ENCODE results near the gene C11orf86. TPM values are rescaled to one million over a fixed set of nuclear protein-coding genes. Genes with fewer than 3 reads are reported as not detected.

Gene C11orf86
- total RNA-seq, 1 experiment from 2014 or later = 0.25 TPM

DNA sequence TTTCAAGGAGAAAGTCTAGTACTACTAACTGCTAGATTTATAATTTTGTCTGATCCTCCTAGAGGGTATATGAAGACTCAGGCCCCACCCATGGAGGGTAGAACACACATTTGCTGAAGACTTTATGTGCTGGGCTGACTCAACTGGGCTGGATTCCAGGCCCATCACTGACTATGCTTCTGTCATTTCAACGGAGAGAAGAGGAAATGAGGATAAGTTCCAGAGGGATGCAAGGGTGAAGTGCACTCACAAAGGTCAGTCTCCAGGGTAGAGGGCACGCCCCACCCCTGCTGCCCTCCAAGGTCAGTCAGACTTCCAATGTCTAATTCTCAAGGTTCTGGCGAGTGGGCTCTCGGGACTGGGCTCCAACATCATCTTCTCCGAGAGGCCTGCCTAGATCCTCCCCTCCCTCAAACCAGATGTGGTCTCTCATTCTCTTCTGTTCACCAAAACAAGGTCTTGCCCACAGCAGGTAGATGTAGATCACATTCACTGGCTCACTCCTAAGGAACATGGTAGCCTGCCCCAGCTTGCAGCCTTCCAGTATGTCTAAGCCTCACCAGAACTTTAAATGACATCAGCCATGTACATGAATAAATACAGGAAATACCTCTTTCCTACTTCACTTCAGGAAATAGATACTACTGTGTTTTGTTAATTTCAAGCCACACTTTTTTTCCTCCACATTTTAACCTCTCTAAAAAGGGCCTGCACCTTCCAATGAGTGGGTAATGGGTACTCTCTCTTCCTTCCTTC lies 7.3 kb upstream of the C11orf86 start:
- H4K20me1 ChIP-seq (ENCODE audit: insufficient read depth) = no peaks in the 10 kb centered on the region
- CTCF ChIA-PET = no interaction called here
- no peak overlapping the region for H3K9ac ChIP-seq (ENCODE audit: low read length)
- TF ChIP-seq FOSL1 (IDR thresholded peaks at IDR 0.05; ENCODE audit: low read depth) (no peak), CBX3 (IDR thresholded peaks at IDR 0.05; ENCODE audit: low read depth) (0 out of 2 replicates have a peak, but pooled peaks have one; percentile 37), ELF1 (IDR thresholded peaks at IDR 0.05; ENCODE audit: borderline replicate concordance, low read depth) (no peak), SIN3A (IDR thresholded peaks at IDR 0.05; ENCODE audit: low read depth) (no peak)
- H2AFZ ChIP-seq (ENCODE audit: low read depth, low read length, poor library complexity, severe bottlenecking) = no peak overlapping the region
- H3K9me2 ChIP-seq (ENCODE audit: insufficient read depth) = no peaks in the 10 kb centered on the region
- no peaks in the 10 kb centered on the region for H3K9me3 ChIP-seq (ENCODE audit: control insufficient read depth in 1 of 2, insufficient read depth in 1 of 2, low read depth in 1 of 2, low read length in 2 of 2)
- H3K27me3 ChIP-seq (ENCODE audit: insufficient read depth, low read length) = no peaks in the 10 kb centered on the region
- no peaks in the 10 kb centered on the region for H3K36me3 ChIP-seq (ENCODE audit: control insufficient read depth in 1 of 2, insufficient read depth in 2 of 2, low read length in 2 of 2)
- intact Hi-C loops (cut with micrococcal nuclease) = no loop called here
- BruUV-seq (replicated peaks) = no TSS peak
- H3K27ac ChIP-seq (ENCODE audit: low read depth, low read length) = no peak overlapping the region
- H3K79me2 ChIP-seq (ENCODE audit: insufficient read depth, low read length) = no peaks in the 10 kb centered on the region
- ATAC-seq = no peak
- peaks cover 10 to 33% of the 10 kb centered on the region in 2 experiments for H3K4me1 ChIP-seq (ENCODE audit: control insufficient read depth in 1 of 2, insufficient read depth in 2 of 2, low read length in 2 of 2)
- no peak for DNase-seq (ENCODE audit: low read depth, low spot score)
- RAD21 ChIA-PET (ENCODE audit: low non-redundant PET in 1 of 2, low total read pairs in 2 of 2, uncharacterized antibody in 2 of 2, unreplicated experiment in 2 of 2) = no interaction called here
- no peak overlapping the region for H3K4me2 ChIP-seq (ENCODE audit: low read length)
- no peak overlapping the region for H3K4me3 ChIP-seq (replicated peaks in 1 of 2; ENCODE audit: low read depth in 1 of 2, low read length in 2 of 2)
- POLR2A ChIA-PET = no interaction called here

- ChIA-PET RAD21 (ENCODE audit: low non-redundant PET in 1 of 2, low total read pairs in 2 of 2, uncharacterized antibody in 2 of 2, unreplicated experiment in 2 of 2) (no interaction called here), POLR2A (no interaction called here), CTCF (no interaction called here)
- ATAC-seq = no peak
- H3K27ac ChIP-seq (ENCODE audit: low read depth, low read length) = no peak overlapping the region
- H3K4me3 ChIP-seq (replicated peaks in 1 of 2; ENCODE audit: low read depth in 1 of 2, low read length in 2 of 2) = no peak overlapping the region
- no peak overlapping the region for H2AFZ ChIP-seq (ENCODE audit: low read depth, low read length, poor library complexity, severe bottlenecking)
- no peaks in the 10 kb centered on the region for H3K9me3 ChIP-seq (ENCODE audit: control insufficient read depth in 1 of 2, insufficient read depth in 1 of 2, low read depth in 1 of 2, low read length in 2 of 2)
- no peaks in the 10 kb centered on the region for H3K9me2 ChIP-seq (ENCODE audit: insufficient read depth)
- no peaks in the 10 kb centered on the region for H4K20me1 ChIP-seq (ENCODE audit: insufficient read depth)
- DNase-seq (ENCODE audit: low read depth, low spot score) = no peak
- H3K9ac ChIP-seq (ENCODE audit: low read length) = no peak overlapping the region
- H3K4me2 ChIP-seq (ENCODE audit: low read length) = peak overlapping the region; percentile 58; the same call in 1 of the 2 replicates
- TF ChIP-seq MAX (IDR thresholded peaks at IDR 0.05) = no peak
- no peak for TF ChIP-seq CEBPB (IDR thresholded peaks at IDR 0.05; ENCODE audit: low read depth)
- no peak for TF ChIP-seq JUND (IDR thresholded peaks at IDR 0.05)
- TF ChIP-seq ZNF274 (IDR thresholded peaks at IDR 0.05; ENCODE audit: low read depth, low read length) = no peak
- TF ChIP-seq, protein P1, sequence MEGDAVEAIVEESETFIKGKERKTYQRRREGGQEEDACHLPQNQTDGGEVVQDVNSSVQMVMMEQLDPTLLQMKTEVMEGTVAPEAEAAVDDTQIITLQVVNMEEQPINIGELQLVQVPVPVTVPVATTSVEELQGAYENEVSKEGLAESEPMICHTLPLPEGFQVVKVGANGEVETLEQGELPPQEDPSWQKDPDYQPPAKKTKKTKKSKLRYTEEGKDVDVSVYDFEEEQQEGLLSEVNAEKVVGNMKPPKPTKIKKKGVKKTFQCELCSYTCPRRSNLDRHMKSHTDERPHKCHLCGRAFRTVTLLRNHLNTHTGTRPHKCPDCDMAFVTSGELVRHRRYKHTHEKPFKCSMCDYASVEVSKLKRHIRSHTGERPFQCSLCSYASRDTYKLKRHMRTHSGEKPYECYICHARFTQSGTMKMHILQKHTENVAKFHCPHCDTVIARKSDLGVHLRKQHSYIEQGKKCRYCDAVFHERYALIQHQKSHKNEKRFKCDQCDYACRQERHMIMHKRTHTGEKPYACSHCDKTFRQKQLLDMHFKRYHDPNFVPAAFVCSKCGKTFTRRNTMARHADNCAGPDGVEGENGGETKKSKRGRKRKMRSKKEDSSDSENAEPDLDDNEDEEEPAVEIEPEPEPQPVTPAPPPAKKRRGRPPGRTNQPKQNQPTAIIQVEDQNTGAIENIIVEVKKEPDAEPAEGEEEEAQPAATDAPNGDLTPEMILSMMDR (IDR thresholded peaks at IDR 0.05 in 2 of 3, conservative IDR thresholded peaks at IDR 0.05 in 1 of 3; ENCODE audit: borderline replicate concordance in 1 of 3, insufficient read depth in 1 of 3, low read depth in 2 of 3, low read length in 2 of 3) = no peak
- no peak for TF ChIP-seq SP1 (IDR thresholded peaks at IDR 0.05; ENCODE audit: low read depth)
- no peak for TF ChIP-seq EGR1 (IDR thresholded peaks at IDR 0.05; ENCODE audit: low read depth)
- TF ChIP-seq SIN3A (IDR thresholded peaks at IDR 0.05; ENCODE audit: low read depth) = no peak
- TF ChIP-seq, protein P2, sequence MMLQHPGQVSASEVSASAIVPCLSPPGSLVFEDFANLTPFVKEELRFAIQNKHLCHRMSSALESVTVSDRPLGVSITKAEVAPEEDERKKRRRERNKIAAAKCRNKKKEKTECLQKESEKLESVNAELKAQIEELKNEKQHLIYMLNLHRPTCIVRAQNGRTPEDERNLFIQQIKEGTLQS (IDR thresholded peaks at IDR 0.05) = no peak
- no peak for TF ChIP-seq ZBTB33 (IDR thresholded peaks at IDR 0.05; ENCODE audit: extremely low read depth, insufficient replicate concordance, low read length)
- no peak for TF ChIP-seq ELF1 (IDR thresholded peaks at IDR 0.05; ENCODE audit: borderline replicate concordance, low read depth)
- TF ChIP-seq POLR2A (IDR thresholded peaks at IDR 0.05; ENCODE audit: borderline replicate concordance, extremely low read depth, insufficient read depth, insufficient read length) = no peak
- H3K4me1 ChIP-seq (ENCODE audit: control insufficient read depth in 1 of 2, insufficient read depth in 2 of 2, low read length in 2 of 2) = peaks cover 10 to 43% of the 10 kb centered on the region in 2 experiments
- H3K36me3 ChIP-seq (ENCODE audit: control insufficient read depth in 1 of 2, insufficient read depth in 2 of 2, low read length in 2 of 2) = no peaks in the 10 kb centered on the region
- intact Hi-C loops (cut with micrococcal nuclease) = loop anchor here (5.0 kb wide), 1 partner anchor 77 kb away; no protein-coding TSS in a partner anchor
- BruUV-seq (replicated peaks) = no TSS peak
- H3K27me3 ChIP-seq (ENCODE audit: insufficient read depth, low read length) = no peaks in the 10 kb centered on the region
- H3K79me2 ChIP-seq (ENCODE audit: insufficient read depth, low read length) = no peaks in the 10 kb centered on the region
Observed at GRCh38 chr11:66969584-66970225, 5.4 kb upstream of the C11orf86 start.
